ENCODE measurements around the gene PLXNA4. TPM values are rescaled to one million over a fixed set of nuclear protein-coding genes. Genes with fewer than 3 reads are reported as not detected.
"Not testable (repeated sequence)": the region's sequence is repeated elsewhere in the genome, so short reads cannot be mapped to it uniquely, and the experiment has no call there.

Gene PLXNA4
- total RNA-seq, 1 experiment from 2014 or later = not detected

- Histone ChIP-seq H3K4me3 (no peak overlapping the region), H3K36me3 (no peaks in the 10 kb centered on the region), H3K9me3 (no peaks in the 10 kb centered on the region), H3K27me3 (no peaks in the 10 kb centered on the region)
- DNase-seq = no peak
Measured at GRCh38 chr7:132177708-132178401, 398.4 kb downstream of the PLXNA4 start.

- H3K36me3 ChIP-seq = no peaks in the 10 kb centered on the region
- DNase-seq = no peak
- no peaks in the 10 kb centered on the region for H3K9me3 ChIP-seq
- no peak overlapping the region for H3K4me3 ChIP-seq
- no peaks in the 10 kb centered on the region for H3K27me3 ChIP-seq
Measured at GRCh38 chr7:132176719-132177118, 399.6 kb downstream of the PLXNA4 start.

GRCh38 chr7:132171130-132171576, 405.1 kb downstream of the PLXNA4 start:
- no peaks in the 10 kb centered on the region for H3K27me3 ChIP-seq
- DNase-seq = no peak
- no peak overlapping the region for H3K4me3 ChIP-seq

GRCh38 chr7:132169730-132170129, 406.5 kb downstream of the PLXNA4 start:
- Histone ChIP-seq H3K4me3 (no peak overlapping the region), H3K36me3 (no peaks in the 10 kb centered on the region)

More at GRCh38 chr7:132171130-132171576, 405.1 kb downstream of the PLXNA4 start:
- no peaks in the 10 kb centered on the region for H3K9me3 ChIP-seq
- H3K36me3 ChIP-seq = no peaks in the 10 kb centered on the region

GRCh38 chr7:132168239-132168638, 408.0 kb downstream of the PLXNA4 start:
- H3K27me3 ChIP-seq = no peaks in the 10 kb centered on the region
- no peaks in the 10 kb centered on the region for H3K9me3 ChIP-seq
- H3K36me3 ChIP-seq = no peaks in the 10 kb centered on the region
- H3K4me3 ChIP-seq = no peak overlapping the region
- no peak for DNase-seq

More at GRCh38 chr7:132169730-132170129, 406.5 kb downstream of the PLXNA4 start:
- no peaks in the 10 kb centered on the region for H3K27me3 ChIP-seq
- no peaks in the 10 kb centered on the region for H3K9me3 ChIP-seq
- no peak for DNase-seq

- not testable (repeated sequence) for H3K4me3 ChIP-seq, H3K27me3 ChIP-seq, H3K36me3 ChIP-seq, DNase-seq, H3K9me3 ChIP-seq
Measured at GRCh38 chr7:132165695-132166094, 410.6 kb downstream of the PLXNA4 start.

GRCh38 chr7:132164558-132165125, 411.6 kb downstream of the PLXNA4 start:
- DNase-seq = no peak
- Histone ChIP-seq H3K9me3 (no peaks in the 10 kb centered on the region), H3K36me3 (no peaks in the 10 kb centered on the region), H3K4me3 (no peak overlapping the region), H3K27me3 (no peaks in the 10 kb centered on the region)

- no peaks in the 10 kb centered on the region for H3K27me3 ChIP-seq
- no peaks in the 10 kb centered on the region for H3K9me3 ChIP-seq
- H3K4me3 ChIP-seq = no peak overlapping the region
- no peak for DNase-seq
- H3K36me3 ChIP-seq = no peaks in the 10 kb centered on the region
Measured at GRCh38 chr7:132162556-132163144, 413.6 kb downstream of the PLXNA4 start.

- Histone ChIP-seq H3K9me3 (no peaks in the 10 kb centered on the region), H3K27me3 (no peaks in the 10 kb centered on the region), H3K4me3 (no peak overlapping the region), H3K36me3 (no peaks in the 10 kb centered on the region)
- DNase-seq = no peak
Measured at GRCh38 chr7:132161976-132162375, 414.3 kb downstream of the PLXNA4 start.

- H3K4me3 ChIP-seq = no peak overlapping the region
- no peaks in the 10 kb centered on the region for H3K36me3 ChIP-seq
- no peak for DNase-seq
- H3K27me3 ChIP-seq = no peaks in the 10 kb centered on the region
- H3K9me3 ChIP-seq = no peaks in the 10 kb centered on the region
Measured at GRCh38 chr7:132161533-132161915, 414.7 kb downstream of the PLXNA4 start.

GRCh38 chr7:132160611-132161532, 415.4 kb downstream of the PLXNA4 start:
- no peaks in the 10 kb centered on the region for H3K36me3 ChIP-seq
- no peak for DNase-seq

GRCh38 chr7:132158841-132159240, 417.4 kb downstream of the PLXNA4 start:
- Histone ChIP-seq H3K9me3 (no peaks in the 10 kb centered on the region), H3K27me3 (no peaks in the 10 kb centered on the region), H3K4me3 (no peak overlapping the region), H3K36me3 (no peaks in the 10 kb centered on the region)
- DNase-seq = no peak

More at GRCh38 chr7:132160611-132161532, 415.4 kb downstream of the PLXNA4 start:
- H3K27me3 ChIP-seq = no peaks in the 10 kb centered on the region
- H3K9me3 ChIP-seq = no peaks in the 10 kb centered on the region
- no peak overlapping the region for H3K4me3 ChIP-seq

GRCh38 chr7:132158166-132158565, 418.1 kb downstream of the PLXNA4 start:
- H3K36me3 ChIP-seq = no peaks in the 10 kb centered on the region
- no peaks in the 10 kb centered on the region for H3K27me3 ChIP-seq
- no peak for DNase-seq
- no peak overlapping the region for H3K4me3 ChIP-seq
- H3K9me3 ChIP-seq = no peaks in the 10 kb centered on the region

GRCh38 chr7:132155715-132156114, 420.6 kb downstream of the PLXNA4 start:
- no peak for DNase-seq
- Histone ChIP-seq H3K36me3 (no peaks in the 10 kb centered on the region), H3K27me3 (no peaks in the 10 kb centered on the region), H3K9me3 (no peaks in the 10 kb centered on the region), H3K4me3 (no peak overlapping the region)

- Histone ChIP-seq H3K36me3 (no peaks in the 10 kb centered on the region), H3K9me3 (no peaks in the 10 kb centered on the region), H3K27me3 (no peaks in the 10 kb centered on the region), H3K4me3 (no peak overlapping the region)
- no peak for DNase-seq
Measured at GRCh38 chr7:132154695-132155471, 421.4 kb downstream of the PLXNA4 start.

- H3K9me3 ChIP-seq = no peaks in the 10 kb centered on the region
- H3K27me3 ChIP-seq = no peaks in the 10 kb centered on the region
Measured at GRCh38 chr7:132154248-132154647, 422.0 kb downstream of the PLXNA4 start.

More at GRCh38 chr7:132154248-132154647, 422.0 kb downstream of the PLXNA4 start:
- H3K36me3 ChIP-seq = no peaks in the 10 kb centered on the region
- H3K4me3 ChIP-seq = no peak overlapping the region
- DNase-seq = no peak

All from MG63 (cell line).